Tibial artery (tissue), 4 donors: ENCODE measurements around the gene EPHA6.

ENCODE experiments used
- DNase-seq, 2 donors: peaks; one replicate each; pipeline ENCODE4 v3.0.0-alpha.2; 2019
- H3K27ac ChIP-seq, 2 donors: fragments of 200-600 bp; sonication (generic) in 1 of 2; 1 replicate in 1 of 2; 2 replicates in 1 of 2; pipeline ENCODE4 v1.5.1; 2018 to 2019; ENCODE audit warnings: mild to moderate bottlenecking in 1 of 2
- H3K27me3 ChIP-seq, 2 donors: fragments of 200-600 bp; sonication (generic) in 1 of 2; one replicate each; pipeline versions ENCODE4 v1.5.1 to v1.6.0; 2016 to 2019
- H3K36me3 ChIP-seq, 3 donors: fragments of 200-600 bp; sonication (generic) in 2 of 3; one replicate each; pipeline ENCODE4 v1.5.1; 2016 to 2019; ENCODE audit warnings: mild to moderate bottlenecking in 2 of 3
- H3K4me1 ChIP-seq, 4 donors: fragments of 200-600 bp; sonication (generic) in 2 of 4; 1 replicate in 3 of 4; 2 replicates in 1 of 4; pipeline ENCODE4 v1.5.1; 2016 to 2019
- H3K4me3 ChIP-seq, 2 donors: fragments of 200-600 bp; sonication (generic) in 1 of 2; 1 replicate in 1 of 2; 2 replicates in 1 of 2; pipeline ENCODE4 v1.5.1; 2018 to 2019; ENCODE audit warnings: mild to moderate bottlenecking in 2 of 2
- H3K9me3 ChIP-seq, 3 donors: fragments of 200-600 bp; sonication (generic) in 1 of 3; one replicate each; pipeline ENCODE4 v1.5.1; 2016 to 2019
- CTCF ChIP-seq, 2 experiments: fragments of 200-600 bp in 1 of 2; fragments of 450-650 bp in 1 of 2; IDR thresholded peaks; one replicate each; pipeline ENCODE4 v1.5.1; 2017 to 2019; ENCODE audit warnings: antibody characterized with exemption in 2 of 2, mild to moderate bottlenecking in 1 of 2, moderate library complexity in 1 of 2
- intact Hi-C: fragments of 100-400 bp; cut with DNase I; formaldehyde crosslinking; loops from one replicate; pipeline ENCODE4 v1.15.0; 2023; ENCODE audit warnings: low total_unique reads

Gene EPHA6

DNA sequence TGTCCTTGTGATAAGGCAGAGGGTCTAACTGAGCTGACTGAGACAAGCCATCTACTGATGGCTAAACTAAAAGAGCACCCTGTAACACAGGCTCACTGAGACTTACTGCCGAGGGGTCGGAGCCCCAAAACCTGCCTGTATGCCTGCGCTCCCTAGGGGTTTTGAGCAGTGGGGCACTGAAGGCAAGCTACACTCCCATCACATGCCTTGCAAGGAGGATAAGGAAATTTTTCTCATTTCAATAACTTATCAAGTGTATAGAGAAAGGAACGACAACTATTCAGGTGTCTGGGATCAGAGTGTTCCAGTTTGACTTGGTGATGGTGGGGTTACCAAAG, 292.2 kb downstream of the EPHA6 start:
- no peak for TF ChIP-seq CTCF (IDR thresholded peaks at IDR 0.05)
- intact Hi-C loops = no loop called here
- Histone ChIP-seq H3K27ac (no peak overlapping the region), H3K36me3 (no peaks in the 10 kb centered on the region), H3K27me3 (no peaks in the 10 kb centered on the region), H3K9me3 (no peaks in the 10 kb centered on the region), H3K4me1 (no peaks in the 10 kb centered on the region), H3K4me3 (no peak overlapping the region)
- DNase-seq = no peak

DNA sequence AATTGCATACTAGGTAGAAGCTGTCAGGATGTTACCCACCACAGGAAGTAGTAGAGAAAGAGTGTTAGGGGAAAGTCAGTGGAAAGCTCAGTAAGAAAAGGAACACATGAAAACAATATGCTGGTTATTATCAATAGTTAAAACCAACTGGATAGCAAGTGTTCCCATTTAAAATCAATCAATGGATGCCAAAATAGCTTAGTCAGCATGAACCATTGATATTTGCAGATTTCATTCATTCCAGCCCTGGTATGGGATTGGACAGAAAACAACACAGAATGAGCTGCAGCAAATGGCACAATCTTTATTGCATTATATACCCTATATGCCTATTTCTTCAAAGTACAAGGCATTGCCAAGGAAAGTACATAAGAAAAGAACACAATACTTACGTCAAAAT, 293.7 kb downstream of the EPHA6 start:
- H3K4me1 ChIP-seq = no peaks in the 10 kb centered on the region
- no peak for TF ChIP-seq CTCF (IDR thresholded peaks at IDR 0.05)
- no peak overlapping the region for H3K4me3 ChIP-seq
- no peak for DNase-seq
- no peaks in the 10 kb centered on the region for H3K9me3 ChIP-seq
- no peaks in the 10 kb centered on the region for H3K27me3 ChIP-seq
- no peak overlapping the region for H3K27ac ChIP-seq
- no peaks in the 10 kb centered on the region for H3K36me3 ChIP-seq
- intact Hi-C loops = no loop called here

- intact Hi-C loops = no loop called here
- no peak for TF ChIP-seq CTCF (IDR thresholded peaks at IDR 0.05)
- H3K27me3 ChIP-seq = no peaks in the 10 kb centered on the region
- H3K9me3 ChIP-seq = no peaks in the 10 kb centered on the region
- no peak overlapping the region for H3K4me3 ChIP-seq
- no peaks in the 10 kb centered on the region for H3K36me3 ChIP-seq
- no peaks in the 10 kb centered on the region for H3K4me1 ChIP-seq
- H3K27ac ChIP-seq = no peak overlapping the region
- no peak for DNase-seq
Measured at GRCh38 chr3:97111244-97111643, 296.9 kb downstream of the EPHA6 start.

- H3K27me3 ChIP-seq = no peaks in the 10 kb centered on the region
- intact Hi-C loops = no loop called here
- H3K27ac ChIP-seq = no peak overlapping the region
- DNase-seq = no peak
- H3K9me3 ChIP-seq = no peaks in the 10 kb centered on the region
- H3K4me1 ChIP-seq = no peaks in the 10 kb centered on the region
- no peak for TF ChIP-seq CTCF (IDR thresholded peaks at IDR 0.05)
- no peaks in the 10 kb centered on the region for H3K36me3 ChIP-seq
- no peak overlapping the region for H3K4me3 ChIP-seq
Measured at GRCh38 chr3:97121386-97121785, 307.0 kb downstream of the EPHA6 start.

GRCh38 chr3:97125902-97126499, 311.6 kb downstream of the EPHA6 start:
- no peaks in the 10 kb centered on the region for H3K4me1 ChIP-seq
- no peak overlapping the region for H3K27ac ChIP-seq
- DNase-seq = no peak
- no peak overlapping the region for H3K4me3 ChIP-seq
- intact Hi-C loops = no loop called here
- H3K36me3 ChIP-seq = no peaks in the 10 kb centered on the region
- TF ChIP-seq CTCF (IDR thresholded peaks at IDR 0.05) = no peak
- H3K27me3 ChIP-seq = no peaks in the 10 kb centered on the region
- H3K9me3 ChIP-seq = no peaks in the 10 kb centered on the region

- no peaks in the 10 kb centered on the region for H3K27me3 ChIP-seq
- intact Hi-C loops = no loop called here
- peaks cover 0 to 4% (median 0%) of the 10 kb centered on the region in 4 donors for H3K4me1 ChIP-seq
- no peaks in the 10 kb centered on the region for H3K36me3 ChIP-seq
- H3K27ac ChIP-seq = no peak overlapping the region
- H3K9me3 ChIP-seq = no peaks in the 10 kb centered on the region
- TF ChIP-seq CTCF (IDR thresholded peaks at IDR 0.05) = no peak
- no peak overlapping the region for H3K4me3 ChIP-seq
- DNase-seq = no peak
Measured at GRCh38 chr3:97131476-97131875, 317.1 kb downstream of the EPHA6 start.
